ENCODE results near the gene MINDY2. TPM values are rescaled to one million over a fixed set of nuclear protein-coding genes. Genes with fewer than 3 reads are reported as not detected.

MINDY2 gene, protein sequence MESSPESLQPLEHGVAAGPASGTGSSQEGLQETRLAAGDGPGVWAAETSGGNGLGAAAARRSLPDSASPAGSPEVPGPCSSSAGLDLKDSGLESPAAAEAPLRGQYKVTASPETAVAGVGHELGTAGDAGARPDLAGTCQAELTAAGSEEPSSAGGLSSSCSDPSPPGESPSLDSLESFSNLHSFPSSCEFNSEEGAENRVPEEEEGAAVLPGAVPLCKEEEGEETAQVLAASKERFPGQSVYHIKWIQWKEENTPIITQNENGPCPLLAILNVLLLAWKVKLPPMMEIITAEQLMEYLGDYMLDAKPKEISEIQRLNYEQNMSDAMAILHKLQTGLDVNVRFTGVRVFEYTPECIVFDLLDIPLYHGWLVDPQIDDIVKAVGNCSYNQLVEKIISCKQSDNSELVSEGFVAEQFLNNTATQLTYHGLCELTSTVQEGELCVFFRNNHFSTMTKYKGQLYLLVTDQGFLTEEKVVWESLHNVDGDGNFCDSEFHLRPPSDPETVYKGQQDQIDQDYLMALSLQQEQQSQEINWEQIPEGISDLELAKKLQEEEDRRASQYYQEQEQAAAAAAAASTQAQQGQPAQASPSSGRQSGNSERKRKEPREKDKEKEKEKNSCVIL
- 31.8 TPM for total RNA-seq

DNA sequence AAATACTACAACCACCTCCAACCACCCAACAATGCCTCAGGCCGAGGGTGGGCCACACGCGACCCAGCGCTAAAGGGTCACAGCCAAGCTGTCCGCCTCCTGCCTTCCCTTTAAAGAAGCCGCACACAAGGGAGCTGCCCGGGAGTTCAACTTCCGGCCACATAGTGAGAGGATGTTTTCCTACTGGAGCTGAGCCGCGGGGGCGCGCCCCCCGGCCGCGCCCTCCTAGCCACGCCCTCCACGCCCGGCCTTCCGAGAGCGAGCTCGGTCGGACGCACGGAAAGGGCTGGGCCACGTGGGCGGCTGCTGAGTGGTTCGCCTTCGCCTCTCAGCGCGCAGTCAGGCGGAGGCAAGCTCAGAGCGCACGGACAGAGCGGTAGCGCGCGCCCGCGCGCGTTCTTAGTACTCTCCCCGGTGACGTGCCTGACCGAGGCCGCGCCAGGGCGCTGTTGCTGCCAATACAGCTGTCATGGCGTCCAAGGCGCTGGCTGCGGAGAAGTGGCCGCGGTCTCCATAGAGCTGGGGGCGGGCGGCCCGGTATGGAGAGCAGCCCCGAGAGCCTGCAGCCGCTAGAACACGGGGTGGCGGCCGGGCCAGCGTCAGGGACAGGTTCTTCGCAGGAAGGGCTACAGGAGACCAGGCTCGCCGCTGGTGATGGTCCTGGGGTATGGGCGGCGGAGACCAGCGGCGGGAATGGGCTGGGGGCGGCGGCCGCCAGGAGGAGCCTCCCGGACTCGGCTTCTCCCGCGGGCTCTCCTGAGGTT, at the start of gene MINDY2:
Gene MINDY2 (plus strand): TSS at position 446 of the 764 bp plus-strand sequence. CDS start 94 bp downstream, at position 540.
- FAIRE-seq (no peak), DNase-seq (ENCODE audit: low spot score in 2 of 2) (peak; percentile 93 to 95)

GRCh38 chr15:58724466-58724865, 46.6 kb upstream of the MINDY2 start:
- FAIRE-seq, result no peak
- no peak for DNase-seq (ENCODE audit: low spot score in 2 of 2)

- FAIRE-seq, result no peak
- DNase-seq (ENCODE audit: low spot score in 2 of 2), result no peak
These were observed 44.2 kb upstream of the MINDY2 start for GRCh38 chr15:58726867-58727266.

- FAIRE-seq (no peak), DNase-seq (ENCODE audit: low spot score in 2 of 2) (no peak)
These were observed 39.2 kb upstream of the MINDY2 start for GRCh38 chr15:58731756-58732535.

DNA sequence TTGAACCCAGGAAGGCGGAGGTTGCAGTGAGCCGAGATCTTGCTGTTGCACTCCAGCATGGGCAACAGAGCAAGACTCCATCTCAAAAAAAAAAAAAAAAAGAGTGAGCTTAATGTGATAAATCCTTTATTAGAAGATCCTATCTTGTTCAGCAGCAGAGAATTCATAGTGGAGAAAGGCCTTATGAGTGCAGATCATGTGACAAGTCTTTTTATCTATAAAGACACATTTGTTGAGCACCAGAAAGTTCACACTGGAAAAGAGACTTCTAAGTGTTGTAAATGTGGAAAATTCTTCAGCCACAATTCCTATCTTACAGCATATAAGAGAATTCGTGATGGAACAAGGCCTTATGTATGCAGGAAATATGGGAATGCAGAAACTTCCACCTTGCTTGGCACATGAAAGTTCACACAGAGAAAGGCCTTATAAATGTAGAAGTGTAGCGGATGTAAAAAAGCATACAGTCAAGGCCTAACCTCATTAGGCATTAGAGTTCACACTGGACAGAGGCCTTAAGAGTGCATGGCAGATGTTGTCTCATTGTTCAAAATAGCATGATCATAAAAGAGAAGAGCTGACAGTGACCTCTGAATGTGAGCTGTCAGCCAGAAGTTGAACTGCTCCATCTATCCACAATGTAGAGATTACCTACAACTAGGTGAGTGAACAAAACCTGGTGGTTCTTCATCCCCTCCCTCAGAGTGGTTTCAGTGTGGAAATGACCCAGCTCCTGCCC, 38.3 kb upstream of the MINDY2 start:
- no peak for FAIRE-seq
- no peak for DNase-seq (ENCODE audit: low spot score in 2 of 2)

- DNase-seq (ENCODE audit: low spot score in 2 of 2) (no peak), FAIRE-seq (no peak)
These were observed 36.2 kb upstream of the MINDY2 start for GRCh38 chr15:58734859-58735258.

DNA sequence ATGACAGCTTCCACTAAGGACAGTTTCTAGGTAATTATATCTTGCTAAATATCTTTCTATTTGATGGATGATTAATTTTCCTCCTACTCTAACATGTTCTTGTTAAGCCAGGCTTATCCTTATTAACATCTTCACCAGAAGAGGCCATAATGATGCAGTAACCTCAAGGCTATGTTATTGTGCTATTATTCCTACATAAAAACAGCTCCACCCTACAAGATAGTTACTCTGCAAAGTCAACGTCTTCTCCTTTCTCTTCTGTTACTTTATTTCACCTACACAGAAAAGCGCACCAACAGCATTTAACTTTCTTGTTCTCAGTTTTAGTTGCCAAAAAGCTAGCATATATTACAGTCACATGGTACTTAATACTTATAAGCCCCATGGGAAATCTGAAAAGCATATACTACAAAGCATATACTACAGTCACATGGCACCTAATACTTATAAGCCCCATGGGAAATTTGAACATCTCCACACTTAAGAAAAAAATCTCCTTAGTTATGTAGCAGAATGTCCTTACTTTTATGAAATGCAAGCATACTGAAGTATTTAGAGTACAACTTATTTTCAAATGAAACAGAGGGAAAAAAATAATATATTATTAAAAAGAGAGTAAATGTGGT, 35.0 kb upstream of the MINDY2 start:
- no peak for DNase-seq (ENCODE audit: low spot score in 2 of 2)
- FAIRE-seq, result no peak

DNA sequence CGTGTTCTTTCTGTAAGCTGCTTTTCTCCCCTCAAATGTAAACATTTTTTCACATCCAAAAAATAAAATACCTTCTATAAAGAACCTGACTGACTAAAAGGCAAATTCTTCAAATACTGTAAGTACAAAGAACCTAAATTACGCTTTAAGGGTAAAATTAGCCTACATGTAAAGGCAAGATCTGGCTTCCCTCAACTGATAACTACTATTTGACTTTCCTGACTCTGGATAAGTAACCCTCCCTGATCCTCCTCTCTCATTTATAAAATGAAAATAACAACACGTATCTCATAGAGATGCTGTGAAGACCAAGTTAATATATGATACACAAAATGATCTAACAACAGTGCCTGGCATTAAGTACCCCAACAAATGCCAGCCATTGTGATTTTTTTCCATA, 33.8 kb upstream of the MINDY2 start:
- DNase-seq (ENCODE audit: low spot score in 2 of 2) (no peak), FAIRE-seq (no peak)

- DNase-seq (ENCODE audit: low spot score in 2 of 2) (no peak), FAIRE-seq (no peak)
These were observed 32.9 kb upstream of the MINDY2 start for GRCh38 chr15:58738046-58738707.

DNA sequence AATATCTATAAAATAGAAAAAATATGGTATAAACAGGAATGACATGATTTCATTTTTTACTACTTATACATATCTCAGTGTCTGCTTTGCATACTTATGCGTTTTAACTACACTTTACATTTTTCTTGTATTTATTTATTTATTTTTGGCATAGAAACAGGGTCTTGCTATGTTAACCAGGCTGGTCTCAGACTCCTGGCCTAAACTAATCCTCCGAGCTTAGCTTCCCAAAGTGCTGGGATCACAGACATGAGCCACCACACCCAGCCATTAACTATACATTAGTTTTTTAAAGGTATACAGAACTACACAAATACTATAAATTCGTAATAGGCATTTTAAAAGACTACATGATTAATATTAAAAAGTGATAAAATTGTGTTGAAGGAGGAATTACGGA, 30.7 kb upstream of the MINDY2 start:
- no peak for DNase-seq (ENCODE audit: low spot score in 2 of 2)
- FAIRE-seq, result no peak

GRCh38 chr15:58741032-58741431, 30.1 kb upstream of the MINDY2 start:
- DNase-seq (ENCODE audit: low spot score in 2 of 2), result no peak
- FAIRE-seq, result no peak

- FAIRE-seq, result no peak
- no peak for DNase-seq (ENCODE audit: low spot score in 2 of 2)
These were observed 28.9 kb upstream of the MINDY2 start for GRCh38 chr15:58742022-58742813.

DNA sequence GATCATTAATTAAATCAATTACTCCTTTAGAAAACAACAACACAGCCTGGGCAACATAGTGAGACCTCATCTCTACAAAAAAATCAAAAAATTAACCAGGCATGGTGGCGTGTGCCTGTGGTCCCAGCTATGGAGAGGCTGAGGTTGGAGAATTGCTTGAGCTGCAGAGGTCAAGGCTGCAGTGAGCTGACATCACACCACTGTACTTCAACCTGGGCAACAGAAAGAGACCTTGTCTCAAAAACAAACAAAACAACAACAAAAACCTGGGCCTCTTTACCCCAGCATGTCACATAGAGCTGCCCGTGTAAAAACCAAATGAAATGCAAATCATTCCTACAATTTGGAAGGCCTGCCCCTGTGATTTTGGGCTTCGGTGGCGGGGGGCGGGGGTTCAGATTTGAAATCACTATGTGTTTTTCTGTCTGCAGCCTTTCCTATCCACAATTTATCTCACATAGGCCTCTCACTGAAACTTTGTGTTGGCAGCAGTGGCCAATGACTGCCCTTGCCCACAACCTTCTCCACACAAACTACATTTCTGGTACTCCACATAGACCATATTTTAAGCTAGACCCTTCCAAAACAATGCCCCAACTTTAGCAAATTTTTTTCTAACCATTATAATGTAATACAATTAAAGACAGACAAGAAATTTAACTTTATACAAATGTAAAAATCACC, 28.1 kb upstream of the MINDY2 start:
- DNase-seq (ENCODE audit: low spot score in 2 of 2), result no peak
- FAIRE-seq, result no peak

GRCh38 chr15:58746174-58746573, 24.9 kb upstream of the MINDY2 start:
- FAIRE-seq (no peak), DNase-seq (ENCODE audit: low spot score in 2 of 2) (no peak)

- DNase-seq (ENCODE audit: low spot score in 2 of 2) (peak in 1 of 2 donors; percentile 18), FAIRE-seq (no peak)
These were observed 22.9 kb upstream of the MINDY2 start for GRCh38 chr15:58748040-58748851.

DNA sequence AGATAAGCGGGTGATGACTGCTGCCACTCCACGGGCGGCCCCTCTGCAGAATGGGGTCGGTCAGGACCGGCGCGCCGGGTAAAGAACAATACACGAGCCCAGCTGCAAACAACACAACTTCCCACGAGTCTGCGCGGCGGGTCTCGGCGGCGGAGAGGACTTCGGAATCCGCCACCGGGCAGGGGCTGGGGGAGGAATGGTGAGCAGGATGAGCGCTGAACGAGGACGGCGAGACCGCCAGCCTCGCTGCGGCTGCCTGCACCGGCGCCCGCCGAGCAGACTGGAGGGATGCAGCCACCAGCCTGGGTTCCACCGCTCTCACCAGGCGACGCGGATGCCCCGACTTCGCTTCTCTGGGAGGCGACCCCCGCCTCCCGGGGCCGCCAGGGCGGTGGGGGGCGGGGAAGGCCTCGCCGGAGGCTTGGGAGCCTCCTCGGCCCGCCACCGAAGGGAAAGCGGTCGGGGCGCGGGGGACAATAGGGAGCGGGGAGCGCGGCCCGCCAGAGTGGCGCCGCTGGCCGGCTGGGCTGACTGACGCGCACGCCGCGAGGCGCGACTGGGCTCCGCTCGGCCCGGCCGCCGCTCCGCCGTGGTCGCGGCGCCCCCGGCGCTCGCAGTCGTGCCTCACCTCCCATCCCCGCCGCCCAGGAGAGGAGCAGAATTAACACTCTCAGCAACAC, 22.1 kb upstream of the MINDY2 start:
- DNase-seq (ENCODE audit: low spot score in 2 of 2) (peak; percentile 37 to 58), FAIRE-seq (no peak)
